Right lung (tissue), 5 donors: ENCODE results near the gene SLC44A2. TPM values are rescaled to one million over a fixed set of nuclear protein-coding genes. Genes with fewer than 3 reads are reported as not detected.

Experiments
- DNase-seq, 2 donors: peaks; one replicate each; pipeline ENCODE4 v3.0.0-alpha.2; 2013
- polyA plus RNA-seq, 5 donors: library from polyadenylated mRNA; unstranded; fragments of 120-200 nt; gene quantifications; one replicate each; pipeline versions ENCODE4 v1.2.1 to v1.2.3, GENCODE V29; 2013; ENCODE audit warnings: inconsistent platforms in 1 of 5, low replicate concordance in 1 of 5; ENCODE audit not compliant: insufficient read length in 5 of 5, insufficient read depth in 1 of 5

The SLC44A2 gene
- polyA plus RNA-seq, 5 donors = 165 to 214 (median 182) TPM

GRCh38 chr19:10604460-10604980, 20.8 kb upstream of the SLC44A2 start:
- peak in 1 of 2 donors; percentile 3 for DNase-seq

GRCh38 chr19:10611907-10612306, 13.4 kb upstream of the SLC44A2 start:
- DNase-seq = no peak

GRCh38 chr19:10612499-10613119, 12.7 kb upstream of the SLC44A2 start:
- peak in 1 of 2 donors; percentile 8 for DNase-seq

GRCh38 chr19:10615429-10616023, 9.8 kb upstream of the SLC44A2 start:
- DNase-seq = no peak

- no peak for DNase-seq
Observed at GRCh38 chr19:10617409-10618121, 7.8 kb upstream of the SLC44A2 start.

- no peak for DNase-seq
Observed at GRCh38 chr19:10618846-10619245, 6.5 kb upstream of the SLC44A2 start.

- no peak for DNase-seq
Observed at GRCh38 chr19:10620786-10621185, 4.6 kb upstream of the SLC44A2 start.

- DNase-seq = no peak
Observed at GRCh38 chr19:10621966-10622365, 3.4 kb upstream of the SLC44A2 start.

GRCh38 chr19:10624585-10624984, 768 bp upstream of the SLC44A2 start:
- no peak for DNase-seq

GRCh38 chr19:10625762-10626138, 397 bp downstream of the SLC44A2 start:
- no peak for DNase-seq

- DNase-seq = no peak
Observed at GRCh38 chr19:10631874-10632273, 6.5 kb downstream of the SLC44A2 start.

- DNase-seq = no peak
Observed at GRCh38 chr19:10634430-10634829, 9.1 kb downstream of the SLC44A2 start.

GRCh38 chr19:10634963-10635362, 9.6 kb downstream of the SLC44A2 start:
- DNase-seq = no peak

GRCh38 chr19:10636304-10636972, 11.1 kb downstream of the SLC44A2 start:
- DNase-seq = no peak

- no peak for DNase-seq
Observed at GRCh38 chr19:10637894-10638293, 12.5 kb downstream of the SLC44A2 start.

- DNase-seq = no peak
Observed at GRCh38 chr19:10639836-10640235, 14.5 kb downstream of the SLC44A2 start.

GRCh38 chr19:10640361-10640760, 15.0 kb downstream of the SLC44A2 start:
- no peak for DNase-seq

GRCh38 chr19:10641248-10641647, 15.9 kb downstream of the SLC44A2 start:
- no peak for DNase-seq

- no peak for DNase-seq
Observed at GRCh38 chr19:10642473-10643171, 17.3 kb downstream of the SLC44A2 start.

GRCh38 chr19:10643172-10643967, 18.0 kb downstream of the SLC44A2 start:
- no peak for DNase-seq

GRCh38 chr19:10643968-10644259, 18.6 kb downstream of the SLC44A2 start:
- no peak for DNase-seq
